Measurements from ENCODE around the gene SLU7.
A peak's percentile ranks its signal among the peaks of the same experiment; 100 is the strongest.

The SLU7 gene

DNA sequence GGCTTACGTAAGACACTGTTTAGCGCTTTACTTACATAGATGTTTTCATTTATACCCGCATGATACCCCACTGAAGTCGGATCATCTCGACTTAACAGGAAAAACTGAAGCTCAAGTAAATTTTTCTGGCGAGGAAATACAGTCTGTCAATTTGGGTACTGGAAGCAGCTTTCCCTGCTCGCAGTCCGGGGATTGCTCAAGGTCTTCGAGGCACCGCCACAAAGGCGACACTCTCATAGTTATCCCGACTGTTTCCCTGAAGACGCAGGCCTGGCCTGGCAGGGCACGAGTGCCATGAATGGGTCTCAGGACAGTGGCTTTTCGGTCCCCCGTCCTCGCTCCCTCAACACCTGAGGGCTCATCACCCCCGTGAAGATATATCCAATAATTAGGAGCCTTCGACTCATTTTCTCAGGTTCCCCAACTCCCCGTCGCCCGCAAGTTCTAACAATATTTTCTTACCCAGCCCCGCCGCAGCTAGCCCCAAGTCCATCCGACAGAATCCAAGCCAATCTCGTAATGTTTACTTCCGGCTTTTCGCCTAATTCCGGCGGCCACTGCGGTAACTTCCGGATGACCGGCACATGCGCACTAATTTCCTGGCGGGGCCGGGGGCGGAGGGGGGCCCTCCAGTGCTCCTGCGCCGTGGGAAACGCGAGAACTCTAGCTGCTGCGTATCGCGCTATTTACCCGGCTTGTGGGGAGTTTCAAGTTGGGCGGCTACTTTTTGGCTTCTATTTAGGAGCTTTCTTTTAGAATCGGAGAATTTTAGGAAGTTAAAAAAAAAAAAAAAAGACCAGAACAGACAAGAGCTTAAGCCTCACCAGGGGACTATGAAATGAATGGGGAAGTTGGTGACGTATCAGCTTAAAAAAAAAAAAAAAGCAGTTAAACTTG, at the start of gene SLU7:
SLU7 (minus strand) TSS at position 521 of the 897 bp plus-strand sequence. CDS start 3,787 bp downstream, outside the sequence.
- H3K27me3 ChIP-seq (ENCODE audit: low read depth, low read length), result no peaks in the 10 kb centered on the region

GRCh38 chr5:160468363-160468975, 49.6 kb upstream of the SLU7 start:
- Histone ChIP-seq H2AFZ (ENCODE audit: low read depth, low read length) (no peak overlapping the region), H3K4me1 (ENCODE audit: low read length) (peaks cover 69% of the 10 kb centered on the region), H3K27ac (ENCODE audit: low read length) (peak overlapping the region; percentile 89), H3K4me2 (ENCODE audit: low read length) (peak overlapping the region; percentile 82), H4K20me1 (ENCODE audit: insufficient read depth, low read length) (peaks cover 34% of the 10 kb centered on the region), H3K36me3 (replicated peaks; ENCODE audit: low read depth, low read length) (peaks cover 23% of the 10 kb centered on the region), H3K4me3 (ENCODE audit: low read length) (peak overlapping the region; percentile 94), H3K79me2 (ENCODE audit: low read length) (peaks cover 57% of the 10 kb centered on the region), H3K9me3 (ENCODE audit: insufficient read depth, low read length) (no peaks in the 10 kb centered on the region), H3K27me3 (ENCODE audit: low read depth, low read length) (no peaks in the 10 kb centered on the region), H3K9ac (ENCODE audit: low read length) (peak overlapping the region; percentile 78)
- no peak for TF ChIP-seq EZH2phosphoT487 (IDR thresholded peaks at IDR 0.05; ENCODE audit: low read depth)
- TF ChIP-seq, protein P1, sequence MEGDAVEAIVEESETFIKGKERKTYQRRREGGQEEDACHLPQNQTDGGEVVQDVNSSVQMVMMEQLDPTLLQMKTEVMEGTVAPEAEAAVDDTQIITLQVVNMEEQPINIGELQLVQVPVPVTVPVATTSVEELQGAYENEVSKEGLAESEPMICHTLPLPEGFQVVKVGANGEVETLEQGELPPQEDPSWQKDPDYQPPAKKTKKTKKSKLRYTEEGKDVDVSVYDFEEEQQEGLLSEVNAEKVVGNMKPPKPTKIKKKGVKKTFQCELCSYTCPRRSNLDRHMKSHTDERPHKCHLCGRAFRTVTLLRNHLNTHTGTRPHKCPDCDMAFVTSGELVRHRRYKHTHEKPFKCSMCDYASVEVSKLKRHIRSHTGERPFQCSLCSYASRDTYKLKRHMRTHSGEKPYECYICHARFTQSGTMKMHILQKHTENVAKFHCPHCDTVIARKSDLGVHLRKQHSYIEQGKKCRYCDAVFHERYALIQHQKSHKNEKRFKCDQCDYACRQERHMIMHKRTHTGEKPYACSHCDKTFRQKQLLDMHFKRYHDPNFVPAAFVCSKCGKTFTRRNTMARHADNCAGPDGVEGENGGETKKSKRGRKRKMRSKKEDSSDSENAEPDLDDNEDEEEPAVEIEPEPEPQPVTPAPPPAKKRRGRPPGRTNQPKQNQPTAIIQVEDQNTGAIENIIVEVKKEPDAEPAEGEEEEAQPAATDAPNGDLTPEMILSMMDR (IDR thresholded peaks at IDR 0.05; ENCODE audit: low read depth, low read length), result no peak

More for the DNA sequence above, at the start of gene SLU7:
- H4K20me1 ChIP-seq (ENCODE audit: insufficient read depth, low read length), result no peaks in the 10 kb centered on the region
- H2AFZ ChIP-seq (ENCODE audit: low read depth, low read length), result peak within 1 kb of the TSS; percentile 68
- H3K4me1 ChIP-seq (ENCODE audit: low read length), result peaks cover 28% of the 10 kb centered on the region
- H3K4me3 ChIP-seq (ENCODE audit: low read length), result peak within 1 kb of the TSS; percentile 99
- peaks cover 37% of the 10 kb centered on the region for H3K79me2 ChIP-seq (ENCODE audit: low read length)
- H3K9ac ChIP-seq (ENCODE audit: low read length), result peak within 1 kb of the TSS; percentile 76
- H3K36me3 ChIP-seq (replicated peaks; ENCODE audit: low read depth, low read length), result peaks cover 13% of the 10 kb centered on the region
- H3K4me2 ChIP-seq (ENCODE audit: low read length), result peak within 1 kb of the TSS; percentile 88
- H3K27ac ChIP-seq (ENCODE audit: low read length), result peak within 1 kb of the TSS; percentile 89
- H3K9me3 ChIP-seq (ENCODE audit: insufficient read depth, low read length), result no peaks in the 10 kb centered on the region
- TF ChIP-seq, protein P1 (IDR thresholded peaks at IDR 0.05; ENCODE audit: low read depth, low read length), result no peak
- TF ChIP-seq EZH2phosphoT487 (IDR thresholded peaks at IDR 0.05; ENCODE audit: low read depth), result no peak

GRCh38 chr5:160467555-160468362, 48.9 kb upstream of the SLU7 start:
- Histone ChIP-seq H3K9me3 (ENCODE audit: insufficient read depth, low read length) (no peaks in the 10 kb centered on the region), H3K36me3 (replicated peaks; ENCODE audit: low read depth, low read length) (peaks cover 22% of the 10 kb centered on the region), H3K4me1 (ENCODE audit: low read length) (peaks cover 62% of the 10 kb centered on the region), H2AFZ (ENCODE audit: low read depth, low read length) (no peak overlapping the region), H3K9ac (ENCODE audit: low read length) (peak overlapping the region; percentile 78), H3K27me3 (ENCODE audit: low read depth, low read length) (no peaks in the 10 kb centered on the region), H3K4me3 (ENCODE audit: low read length) (peak overlapping the region; percentile 94), H3K27ac (ENCODE audit: low read length) (peak overlapping the region; percentile 89), H4K20me1 (ENCODE audit: insufficient read depth, low read length) (peaks cover 27% of the 10 kb centered on the region), H3K4me2 (ENCODE audit: low read length) (peak overlapping the region; percentile 82), H3K79me2 (ENCODE audit: low read length) (peaks cover 50% of the 10 kb centered on the region)
- TF ChIP-seq, protein P1 (IDR thresholded peaks at IDR 0.05; ENCODE audit: low read depth, low read length), result no peak
- TF ChIP-seq EZH2phosphoT487 (IDR thresholded peaks at IDR 0.05; ENCODE audit: low read depth), result no peak
